ENCODE measurements around the gene CCDC50.

DNA sequence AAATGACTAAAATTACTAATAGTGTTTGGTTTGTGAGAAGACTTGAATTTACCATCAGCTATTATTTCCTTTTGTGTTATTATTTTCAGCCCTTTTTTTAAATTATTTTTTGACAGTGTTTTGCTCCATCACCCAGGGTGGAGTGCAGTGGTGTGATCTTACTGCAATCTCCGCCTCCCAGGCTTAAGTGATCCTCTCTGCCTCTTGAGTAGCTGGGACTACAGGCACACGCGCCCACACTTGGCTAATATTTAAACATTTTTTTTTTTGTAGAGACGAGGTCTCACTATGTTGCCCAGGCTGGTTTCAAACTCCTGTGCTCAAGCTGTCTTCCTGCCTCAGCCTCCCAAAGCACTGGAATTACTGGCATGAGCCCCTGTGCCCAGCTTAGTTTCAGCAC is 32.8 kb downstream of the CCDC50 start:
- TF ChIP-seq, protein P1, sequence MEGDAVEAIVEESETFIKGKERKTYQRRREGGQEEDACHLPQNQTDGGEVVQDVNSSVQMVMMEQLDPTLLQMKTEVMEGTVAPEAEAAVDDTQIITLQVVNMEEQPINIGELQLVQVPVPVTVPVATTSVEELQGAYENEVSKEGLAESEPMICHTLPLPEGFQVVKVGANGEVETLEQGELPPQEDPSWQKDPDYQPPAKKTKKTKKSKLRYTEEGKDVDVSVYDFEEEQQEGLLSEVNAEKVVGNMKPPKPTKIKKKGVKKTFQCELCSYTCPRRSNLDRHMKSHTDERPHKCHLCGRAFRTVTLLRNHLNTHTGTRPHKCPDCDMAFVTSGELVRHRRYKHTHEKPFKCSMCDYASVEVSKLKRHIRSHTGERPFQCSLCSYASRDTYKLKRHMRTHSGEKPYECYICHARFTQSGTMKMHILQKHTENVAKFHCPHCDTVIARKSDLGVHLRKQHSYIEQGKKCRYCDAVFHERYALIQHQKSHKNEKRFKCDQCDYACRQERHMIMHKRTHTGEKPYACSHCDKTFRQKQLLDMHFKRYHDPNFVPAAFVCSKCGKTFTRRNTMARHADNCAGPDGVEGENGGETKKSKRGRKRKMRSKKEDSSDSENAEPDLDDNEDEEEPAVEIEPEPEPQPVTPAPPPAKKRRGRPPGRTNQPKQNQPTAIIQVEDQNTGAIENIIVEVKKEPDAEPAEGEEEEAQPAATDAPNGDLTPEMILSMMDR (conservative IDR thresholded peaks at IDR 0.05; ENCODE audit: low read length), result no peak
- TF ChIP-seq EZH2phosphoT487 (IDR thresholded peaks at IDR 0.05; ENCODE audit: borderline replicate concordance, low read depth, low read length), result no peak
